Adrenal gland (tissue), 5 donors: Measurements from ENCODE around the gene NPFF.

ENCODE experiments used
- POLR2A ChIP-seq, 2 donors: fragments of 450-650 bp; IDR thresholded peaks; one replicate each; pipeline ENCODE4 v1.6.1; 2017; ENCODE audit warnings: antibody characterized with exemption in 2 of 2, mild to moderate bottlenecking in 2 of 2, moderate library complexity in 1 of 2
- TF ChIP-seq, protein P1 (sequence below), 6 experiments: fragments of 450-650 bp in 4 of 6; fragments of 200-600 bp in 2 of 6; sonication (generic) in 1 of 6; IDR thresholded peaks; 1 replicate in 5 of 6; 2 replicates in 1 of 6; pipeline versions ENCODE4 v1.5.1 to v1.8.0; 2016 to 2021; ENCODE audit warnings: antibody characterized with exemption in 6 of 6, mild to moderate bottlenecking in 2 of 6, moderate library complexity in 1 of 6
- donor health status: DM: no; HTN: no; CAD: no.

- TF ChIP-seq, protein P1, sequence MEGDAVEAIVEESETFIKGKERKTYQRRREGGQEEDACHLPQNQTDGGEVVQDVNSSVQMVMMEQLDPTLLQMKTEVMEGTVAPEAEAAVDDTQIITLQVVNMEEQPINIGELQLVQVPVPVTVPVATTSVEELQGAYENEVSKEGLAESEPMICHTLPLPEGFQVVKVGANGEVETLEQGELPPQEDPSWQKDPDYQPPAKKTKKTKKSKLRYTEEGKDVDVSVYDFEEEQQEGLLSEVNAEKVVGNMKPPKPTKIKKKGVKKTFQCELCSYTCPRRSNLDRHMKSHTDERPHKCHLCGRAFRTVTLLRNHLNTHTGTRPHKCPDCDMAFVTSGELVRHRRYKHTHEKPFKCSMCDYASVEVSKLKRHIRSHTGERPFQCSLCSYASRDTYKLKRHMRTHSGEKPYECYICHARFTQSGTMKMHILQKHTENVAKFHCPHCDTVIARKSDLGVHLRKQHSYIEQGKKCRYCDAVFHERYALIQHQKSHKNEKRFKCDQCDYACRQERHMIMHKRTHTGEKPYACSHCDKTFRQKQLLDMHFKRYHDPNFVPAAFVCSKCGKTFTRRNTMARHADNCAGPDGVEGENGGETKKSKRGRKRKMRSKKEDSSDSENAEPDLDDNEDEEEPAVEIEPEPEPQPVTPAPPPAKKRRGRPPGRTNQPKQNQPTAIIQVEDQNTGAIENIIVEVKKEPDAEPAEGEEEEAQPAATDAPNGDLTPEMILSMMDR (IDR thresholded peaks at IDR 0.05) = no peak
- no peak for TF ChIP-seq POLR2A (IDR thresholded peaks at IDR 0.05)
Observed at GRCh38 chr12:53474077-53474476, 33.2 kb downstream of the NPFF start.
